HG02571 (cell line): ENCODE data around the gene LRRC52.

Experiments
- ATAC-seq: cut with Tn5 transposase; IDR thresholded peaks from one replicate; pipeline ENCODE4 v1.9.1; 2021; ENCODE audit warnings: mild to moderate bottlenecking, moderate library complexity; ENCODE audit not compliant: unreplicated experiment

Gene LRRC52, protein sequence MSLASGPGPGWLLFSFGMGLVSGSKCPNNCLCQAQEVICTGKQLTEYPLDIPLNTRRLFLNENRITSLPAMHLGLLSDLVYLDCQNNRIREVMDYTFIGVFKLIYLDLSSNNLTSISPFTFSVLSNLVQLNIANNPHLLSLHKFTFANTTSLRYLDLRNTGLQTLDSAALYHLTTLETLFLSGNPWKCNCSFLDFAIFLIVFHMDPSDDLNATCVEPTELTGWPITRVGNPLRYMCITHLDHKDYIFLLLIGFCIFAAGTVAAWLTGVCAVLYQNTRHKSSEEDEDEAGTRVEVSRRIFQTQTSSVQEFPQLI

DNA sequence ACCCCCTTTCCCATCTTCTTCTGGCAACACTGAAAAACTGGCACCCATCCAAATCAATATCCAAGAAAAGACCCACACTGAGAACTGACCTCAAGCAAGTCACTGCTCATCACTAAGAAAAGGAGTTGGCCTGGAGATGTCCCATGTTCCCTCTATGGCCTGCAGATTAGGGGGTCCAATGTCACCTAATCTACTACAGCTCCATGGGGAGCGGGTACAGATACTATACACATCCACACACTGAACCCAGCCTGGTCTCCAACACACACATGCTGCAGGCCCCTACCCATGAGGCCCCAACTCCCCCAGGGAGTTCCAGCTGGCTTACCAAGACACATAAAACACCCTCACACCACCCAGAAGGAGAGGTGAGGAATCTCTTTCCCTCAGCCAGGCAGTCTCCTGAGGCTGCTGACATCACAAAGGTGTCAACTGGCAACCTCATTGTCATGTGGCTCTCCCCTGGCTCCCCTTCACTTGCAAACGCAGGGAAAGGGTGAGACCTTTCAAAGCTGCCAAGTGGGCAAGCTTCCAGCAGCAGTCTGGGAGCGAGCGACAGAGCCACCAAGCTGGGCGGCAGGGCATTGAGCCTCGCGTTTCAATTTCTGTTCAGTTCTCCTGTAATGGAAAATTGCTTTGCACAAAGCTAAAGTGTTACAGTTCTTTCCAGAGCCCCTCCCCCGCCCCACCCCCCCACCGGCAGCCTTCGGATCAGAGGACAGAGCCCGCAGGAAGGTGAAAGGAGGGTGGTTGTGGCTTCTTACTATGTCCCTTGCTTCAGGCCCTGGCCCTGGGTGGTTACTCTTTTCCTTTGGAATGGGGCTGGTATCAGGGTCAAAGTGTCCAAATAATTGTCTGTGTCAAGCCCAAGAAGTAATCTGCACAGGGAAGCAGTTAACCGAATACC, at the start of gene LRRC52:
Gene LRRC52, plus strand, starts transcription at position 469 of the 907 bp plus-strand sequence. Its CDS starts 297 bp downstream, at position 766.
- ATAC-seq, result no peak

GRCh38 chr1:165494949-165495857, 48.6 kb upstream of the LRRC52 start:
- no peak for ATAC-seq

DNA sequence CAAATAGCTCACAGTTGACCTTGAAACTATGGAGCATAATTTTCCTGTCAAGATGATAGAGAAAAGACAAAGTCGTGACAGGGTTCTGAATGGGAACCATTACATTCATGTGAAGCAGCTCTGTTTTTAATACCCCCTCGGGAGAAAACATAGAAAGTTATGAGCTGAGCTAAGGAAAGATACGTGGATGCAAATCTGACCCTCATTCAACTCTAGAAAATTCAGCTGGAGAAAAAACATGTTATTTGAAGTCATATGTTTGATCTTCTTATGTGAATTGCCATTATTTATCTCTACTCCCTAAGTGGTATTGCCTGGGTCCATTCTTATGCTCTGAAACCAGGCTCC, 48.0 kb upstream of the LRRC52 start:
- ATAC-seq, result no peak

- ATAC-seq, result no peak
These were observed 47.3 kb upstream of the LRRC52 start for GRCh38 chr1:165496501-165496900.

- no peak for ATAC-seq
These were observed 46.5 kb upstream of the LRRC52 start for GRCh38 chr1:165497069-165498013.

- no peak for ATAC-seq
These were observed 42.4 kb upstream of the LRRC52 start for GRCh38 chr1:165501330-165501969.

- ATAC-seq, result no peak
These were observed 41.8 kb upstream of the LRRC52 start for GRCh38 chr1:165501970-165502348.

- no peak for ATAC-seq
These were observed 36.2 kb upstream of the LRRC52 start for GRCh38 chr1:165507570-165507969.

- no peak for ATAC-seq
These were observed 35.5 kb upstream of the LRRC52 start for GRCh38 chr1:165508291-165508690.

DNA sequence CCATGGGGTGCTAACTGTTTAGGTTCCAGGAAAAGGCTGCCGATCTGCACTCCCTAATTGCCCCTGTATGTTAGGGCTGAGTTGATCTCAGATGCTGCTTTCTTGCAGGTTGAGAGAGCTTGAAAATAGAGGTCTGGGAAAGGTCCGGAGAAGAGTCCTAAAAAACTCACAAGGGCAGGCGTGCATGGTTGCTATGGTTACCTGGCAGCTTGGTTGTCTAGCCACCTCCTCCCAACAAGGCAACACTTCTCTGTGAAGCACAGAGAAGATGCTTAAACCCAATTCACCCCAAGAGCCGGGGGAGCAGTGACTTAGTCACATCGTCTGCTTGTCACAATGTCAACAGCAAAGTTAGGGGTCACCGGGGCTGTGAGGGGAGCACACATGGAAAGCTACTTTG, 31.0 kb upstream of the LRRC52 start:
- no peak for ATAC-seq

- no peak for ATAC-seq
These were observed 27.3 kb upstream of the LRRC52 start for GRCh38 chr1:165516469-165516868.

- ATAC-seq, result no peak
These were observed 23.2 kb upstream of the LRRC52 start for GRCh38 chr1:165520646-165521045.

DNA sequence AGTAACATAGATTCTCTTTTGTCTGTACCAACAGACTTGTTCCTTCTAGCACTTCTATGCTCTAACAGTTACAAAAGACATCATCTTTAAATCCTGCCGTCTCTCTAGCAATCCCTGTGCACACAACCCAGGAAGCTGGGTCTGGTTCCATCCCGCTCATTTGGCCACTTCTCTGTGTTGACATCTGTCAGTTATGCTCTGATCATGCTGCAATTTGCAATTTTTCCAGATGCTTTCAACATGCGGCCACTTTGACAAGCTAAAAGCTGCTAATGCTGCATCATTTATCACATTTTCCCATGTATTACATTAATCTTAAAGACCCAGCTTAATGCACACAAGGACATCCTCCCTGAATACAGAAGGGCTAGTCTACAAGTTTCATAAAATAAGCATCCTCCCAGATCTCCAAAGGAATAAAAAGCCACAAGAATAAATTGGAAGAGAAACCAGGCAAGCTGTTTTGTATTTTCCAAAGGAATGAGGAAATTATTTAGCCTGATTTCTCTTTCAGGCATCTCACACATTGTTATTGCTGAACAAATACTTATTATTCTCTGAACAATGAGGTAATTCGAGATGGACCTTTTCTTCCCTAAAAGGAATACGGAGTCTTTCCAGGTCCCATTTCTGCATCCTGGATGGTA, 19.0 kb upstream of the LRRC52 start:
- ATAC-seq, result no peak

GRCh38 chr1:165525708-165526107, 18.1 kb upstream of the LRRC52 start:
- ATAC-seq, result no peak

DNA sequence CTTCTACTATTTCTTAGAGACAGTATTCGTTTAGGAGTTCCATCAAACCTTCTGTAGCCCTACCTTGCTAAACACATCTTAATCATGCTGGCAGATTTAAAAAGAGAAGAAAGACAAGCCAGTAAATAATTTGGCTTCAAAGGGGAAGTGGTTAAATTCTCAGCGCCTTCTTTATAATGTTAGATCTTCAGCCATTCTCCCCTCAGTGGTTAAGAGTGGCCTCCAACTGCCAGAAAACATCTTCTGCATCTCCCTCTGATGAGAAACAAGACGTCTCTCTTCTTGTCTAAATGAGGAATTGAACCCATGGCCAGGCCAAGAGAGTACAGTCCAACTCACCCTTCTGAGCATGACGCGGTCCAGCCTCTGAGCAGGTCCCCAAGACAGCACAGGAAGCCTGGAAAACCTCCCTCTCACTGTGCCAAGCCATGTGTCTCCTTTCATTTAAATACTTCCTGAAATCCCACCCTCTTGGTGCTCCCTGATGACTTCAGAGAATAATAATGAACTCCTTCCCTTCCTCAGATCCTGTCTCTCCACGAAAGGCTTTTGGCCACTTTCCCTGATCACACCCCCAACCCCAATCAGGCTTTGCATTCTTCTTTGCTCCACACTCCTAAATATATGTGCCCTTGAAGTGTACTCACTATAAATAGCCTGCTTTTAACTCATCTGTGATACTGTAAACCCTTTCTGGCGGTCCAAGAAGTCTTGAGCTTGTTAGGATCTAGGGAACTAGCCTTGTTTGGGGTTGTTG, 16.4 kb upstream of the LRRC52 start:
- no peak for ATAC-seq

DNA sequence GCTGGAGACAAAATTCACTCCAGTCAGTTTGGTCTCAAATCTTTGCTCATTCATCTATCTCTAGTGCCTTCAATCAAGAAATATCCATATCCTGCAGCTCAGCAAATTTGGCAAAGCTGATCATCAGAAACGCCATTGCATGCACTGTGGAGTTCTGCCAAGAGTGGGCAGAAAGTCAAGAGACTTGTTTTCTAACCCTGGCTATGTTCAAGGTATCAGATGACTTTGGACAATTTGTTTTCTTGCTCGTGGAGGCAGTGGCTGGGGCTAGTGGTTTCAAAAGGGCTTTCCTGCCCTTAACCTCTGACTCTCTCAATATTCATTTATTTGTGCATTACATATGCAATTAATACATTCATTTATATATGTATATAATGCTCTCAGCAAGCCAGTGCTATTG, 12.8 kb upstream of the LRRC52 start:
- no peak for ATAC-seq

GRCh38 chr1:165532053-165532452, 11.7 kb upstream of the LRRC52 start:
- no peak for ATAC-seq

- no peak for ATAC-seq
These were observed 10.5 kb upstream of the LRRC52 start for GRCh38 chr1:165533254-165533653.
